ENCODE data around the gene TNNT2.

Gene TNNT2

DNA sequence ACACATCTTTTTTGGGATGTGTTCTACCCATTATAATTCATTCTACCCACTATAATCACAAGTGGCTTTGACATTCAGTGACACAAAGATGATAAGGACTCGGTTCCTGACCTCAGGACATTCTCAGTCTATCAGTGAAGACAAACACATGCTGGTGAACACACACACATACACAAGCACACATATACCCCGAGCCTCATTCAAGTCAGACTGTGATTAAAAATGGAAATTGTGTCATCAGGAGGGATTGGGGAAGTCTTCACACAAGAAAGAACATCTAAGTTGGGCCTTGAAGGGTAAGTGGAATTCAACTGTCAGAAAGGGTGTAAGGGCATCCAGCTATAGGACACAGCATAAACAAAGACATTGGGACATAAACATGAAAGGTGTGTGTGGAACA is 24.2 kb upstream of the TNNT2 start:
- no peak for DNase-seq

DNA sequence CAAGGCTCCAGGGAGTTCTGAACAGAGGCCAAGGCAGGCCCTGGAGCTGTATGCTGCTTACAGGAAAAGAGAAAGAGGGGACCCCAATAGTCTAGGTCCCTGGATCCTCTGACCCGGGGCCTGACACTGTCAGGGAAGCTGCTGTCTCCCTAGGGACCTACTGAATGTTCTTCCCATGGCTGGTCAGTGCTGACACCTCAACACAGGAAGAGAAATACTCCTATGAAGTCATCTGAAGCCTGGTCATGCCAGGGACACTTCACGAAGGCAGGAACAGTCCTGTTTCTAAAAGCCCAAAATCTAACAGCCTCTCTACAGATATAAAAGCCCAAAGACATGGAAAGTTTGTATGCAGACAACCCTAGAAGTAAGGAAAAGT is 23.4 kb upstream of the TNNT2 start:
- DNase-seq, result no peak

DNA sequence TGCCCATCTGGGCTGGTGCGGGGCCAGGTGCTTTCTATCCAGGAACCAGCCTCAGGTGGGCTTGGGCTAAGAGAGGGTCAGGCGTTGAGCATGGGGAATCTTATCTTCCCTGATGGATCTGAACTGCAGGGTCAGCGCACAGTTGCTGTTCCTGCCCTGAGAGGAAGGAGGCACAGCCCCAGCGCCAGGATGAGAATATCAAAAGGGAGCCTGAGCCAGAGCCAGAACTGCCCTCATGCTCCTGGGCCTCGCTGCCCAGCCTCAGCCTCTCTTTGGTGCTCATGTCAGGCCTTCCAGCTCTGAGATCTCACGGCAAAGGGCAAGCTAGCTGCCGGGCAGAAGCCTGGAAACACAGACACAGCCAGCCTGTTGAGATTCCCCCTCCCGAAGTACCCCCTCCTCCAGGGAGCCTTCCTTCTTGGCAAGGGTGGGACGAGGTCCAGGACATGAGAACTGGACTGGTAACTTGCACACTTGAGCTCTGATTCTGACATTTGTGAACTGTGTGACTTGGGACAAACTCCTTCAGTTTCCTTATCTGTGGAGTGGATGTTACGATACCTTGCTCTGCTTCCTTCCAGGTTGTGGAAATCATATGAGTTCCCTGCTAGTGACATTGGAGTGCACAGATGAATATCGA is 22.9 kb upstream of the TNNT2 start:
- no peak for DNase-seq

DNA sequence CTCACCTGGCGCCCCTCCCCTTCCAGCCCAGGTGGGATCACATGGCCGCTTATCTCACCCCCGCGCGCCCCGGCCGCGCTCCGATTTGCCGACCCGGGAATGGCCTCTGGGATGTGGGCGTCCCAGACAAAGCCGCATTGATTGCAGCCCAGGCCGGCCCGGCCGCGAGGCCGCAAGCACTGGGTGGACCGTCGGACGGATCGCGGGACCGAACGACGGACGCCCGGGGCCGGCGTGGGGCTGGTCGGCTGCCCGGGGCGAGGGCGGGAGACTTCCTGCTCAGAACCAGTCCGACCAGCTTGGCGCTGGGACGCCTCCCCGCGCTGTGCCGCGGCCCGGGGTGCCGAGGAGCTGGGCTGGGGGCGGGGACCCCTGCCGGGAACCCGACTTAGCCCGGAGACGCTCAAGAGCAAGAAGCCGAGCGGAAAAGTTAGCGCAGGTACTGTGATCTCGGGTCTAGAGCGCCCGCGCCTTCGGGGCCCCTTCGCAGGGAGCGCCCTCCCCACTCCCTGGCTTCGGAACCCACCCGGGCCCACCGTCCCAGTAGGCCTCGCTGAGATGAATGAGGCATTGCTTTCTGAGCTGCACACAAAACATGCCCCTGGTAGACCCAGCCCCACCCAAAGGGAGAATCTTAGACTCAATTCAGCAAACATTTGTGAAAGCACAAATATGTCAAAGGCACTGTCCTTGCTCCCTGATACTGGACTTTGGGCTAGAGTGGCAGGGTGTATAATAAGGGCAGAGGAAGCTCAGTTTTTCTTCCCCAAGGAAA is 22.1 kb upstream of the TNNT2 start:
- no peak for DNase-seq

DNA sequence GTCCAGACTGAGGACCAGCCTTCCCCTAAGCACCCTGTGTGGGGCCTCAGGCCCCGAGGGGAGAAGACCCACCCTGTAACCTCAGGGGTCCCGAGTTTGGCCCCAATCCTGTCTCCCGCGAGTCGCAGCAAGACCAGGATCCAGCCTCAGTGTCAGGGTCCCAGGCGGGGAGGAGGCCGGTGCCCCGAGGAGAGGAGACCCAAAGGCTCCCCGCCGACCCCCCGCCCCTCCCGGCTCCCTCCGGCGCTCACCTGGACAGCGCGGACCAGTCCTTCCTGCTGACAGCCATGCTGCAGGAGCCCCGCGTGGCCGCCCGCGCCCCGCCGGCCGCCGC is 21.5 kb upstream of the TNNT2 start, which contains the start of gene LAD1:
LAD1 (minus strand) TSS at position 307 of the 334 bp plus-strand sequence; CDS start at position 289, 18 bp downstream.
- DNase-seq, result no peak

DNA sequence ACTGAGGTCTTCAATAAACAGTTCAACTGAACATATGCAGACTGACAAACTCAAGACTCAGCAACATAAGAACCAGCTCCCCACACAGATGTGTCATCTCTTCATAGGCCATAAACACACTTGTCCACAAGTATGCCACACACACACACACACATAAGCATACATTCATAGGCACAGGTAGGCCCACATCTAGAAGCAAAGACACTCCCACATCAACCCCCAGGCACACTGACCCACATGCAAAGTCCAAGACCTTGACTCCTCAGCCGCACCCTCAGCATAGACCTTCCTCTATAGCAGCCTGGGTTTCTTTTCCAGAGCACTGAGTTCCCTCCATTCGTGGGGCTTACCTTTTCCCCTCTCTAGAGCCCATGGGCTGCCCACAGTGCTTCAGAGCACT is 20.2 kb upstream of the TNNT2 start:
- DNase-seq, result no peak

DNA sequence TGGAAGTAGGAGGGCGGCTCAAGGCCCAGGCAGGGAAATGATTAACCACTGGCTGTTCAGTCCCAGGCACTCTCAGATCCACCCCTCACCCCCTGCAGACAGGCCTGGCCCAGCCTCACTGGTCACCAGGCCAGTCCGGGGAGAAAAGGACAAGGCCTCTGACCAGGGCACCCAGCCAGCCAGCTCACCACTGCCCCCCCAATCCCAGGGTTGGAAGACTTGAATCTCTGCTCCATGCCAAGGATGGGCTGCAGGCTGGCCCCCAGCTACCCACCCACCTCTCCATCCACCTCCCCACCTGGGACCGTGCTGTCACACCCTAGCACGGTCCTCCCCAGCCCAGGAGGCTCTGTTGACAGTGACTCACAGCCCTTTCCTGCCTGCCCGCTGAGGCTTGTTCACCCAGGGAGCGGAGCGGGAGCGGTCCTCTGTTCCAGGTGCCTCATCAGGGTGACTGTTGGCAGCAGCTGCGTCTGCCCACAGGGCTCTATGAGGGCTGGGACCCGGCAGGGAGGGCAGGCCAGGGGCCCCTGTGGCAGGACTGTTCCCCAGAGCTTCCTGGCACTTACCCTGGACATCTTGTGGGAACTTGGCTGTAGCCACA is 19.5 kb upstream of the TNNT2 start:
- no peak for DNase-seq

DNA sequence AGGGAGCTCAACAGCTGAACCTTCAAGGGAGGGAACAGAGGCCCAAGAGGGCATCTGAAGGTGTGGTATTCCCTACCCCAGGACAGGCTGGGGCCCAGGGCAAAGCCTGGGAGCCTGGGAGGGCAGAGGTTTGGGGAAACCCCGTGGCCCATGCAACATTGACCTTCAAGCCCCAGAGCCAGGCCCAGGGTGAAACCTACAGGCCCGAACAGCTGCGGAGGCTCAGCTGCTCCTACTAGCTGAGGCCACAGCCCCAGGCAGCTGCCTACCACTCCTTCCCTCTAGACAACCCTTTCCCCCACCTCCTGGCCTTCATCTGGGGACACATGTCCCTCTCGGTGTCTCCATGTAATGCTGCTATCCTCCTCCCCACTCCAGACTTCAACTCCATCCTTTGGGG is 18.5 kb upstream of the TNNT2 start:
- no peak for DNase-seq

DNA sequence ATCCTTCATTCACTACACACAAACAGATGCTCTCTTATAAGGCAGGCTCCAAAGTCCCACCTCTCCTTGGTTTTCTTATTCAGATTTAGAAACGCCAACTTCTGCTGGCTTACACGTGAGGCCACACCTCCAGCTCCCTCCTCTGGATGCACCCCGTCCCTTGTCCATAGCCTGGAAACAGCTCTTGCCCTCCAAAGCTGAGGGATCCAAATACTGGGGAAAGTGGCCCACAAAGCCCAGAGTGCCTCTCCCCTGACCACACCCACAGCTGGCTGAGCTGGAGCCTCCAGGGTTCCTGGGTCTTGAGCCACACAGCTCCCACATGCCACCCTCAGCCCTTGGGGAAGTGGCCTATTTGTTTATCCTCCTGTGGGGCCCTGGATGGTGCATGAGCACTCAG is 17.1 kb upstream of the TNNT2 start:
- no peak for DNase-seq

DNA sequence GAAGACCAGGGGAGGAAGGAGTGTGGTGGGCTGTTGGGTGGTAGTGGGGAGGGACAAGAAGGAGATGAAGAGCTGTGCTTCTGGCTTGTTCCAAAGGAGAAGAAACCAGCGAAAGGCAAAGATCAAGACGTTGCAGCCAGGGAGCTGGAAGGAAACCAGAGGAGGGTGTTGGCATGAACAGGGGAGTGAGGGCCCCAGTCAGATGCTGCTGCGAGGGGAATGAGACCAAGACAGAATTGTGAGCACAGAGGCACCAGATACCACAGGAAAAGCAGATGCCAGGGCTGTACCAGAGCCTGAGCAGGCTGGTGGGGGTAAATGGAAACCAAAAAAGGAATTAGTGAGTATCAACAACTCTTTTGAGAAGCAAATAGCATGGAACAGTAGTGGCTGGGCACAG is 15.6 kb upstream of the TNNT2 start:
- no peak for DNase-seq

DNA sequence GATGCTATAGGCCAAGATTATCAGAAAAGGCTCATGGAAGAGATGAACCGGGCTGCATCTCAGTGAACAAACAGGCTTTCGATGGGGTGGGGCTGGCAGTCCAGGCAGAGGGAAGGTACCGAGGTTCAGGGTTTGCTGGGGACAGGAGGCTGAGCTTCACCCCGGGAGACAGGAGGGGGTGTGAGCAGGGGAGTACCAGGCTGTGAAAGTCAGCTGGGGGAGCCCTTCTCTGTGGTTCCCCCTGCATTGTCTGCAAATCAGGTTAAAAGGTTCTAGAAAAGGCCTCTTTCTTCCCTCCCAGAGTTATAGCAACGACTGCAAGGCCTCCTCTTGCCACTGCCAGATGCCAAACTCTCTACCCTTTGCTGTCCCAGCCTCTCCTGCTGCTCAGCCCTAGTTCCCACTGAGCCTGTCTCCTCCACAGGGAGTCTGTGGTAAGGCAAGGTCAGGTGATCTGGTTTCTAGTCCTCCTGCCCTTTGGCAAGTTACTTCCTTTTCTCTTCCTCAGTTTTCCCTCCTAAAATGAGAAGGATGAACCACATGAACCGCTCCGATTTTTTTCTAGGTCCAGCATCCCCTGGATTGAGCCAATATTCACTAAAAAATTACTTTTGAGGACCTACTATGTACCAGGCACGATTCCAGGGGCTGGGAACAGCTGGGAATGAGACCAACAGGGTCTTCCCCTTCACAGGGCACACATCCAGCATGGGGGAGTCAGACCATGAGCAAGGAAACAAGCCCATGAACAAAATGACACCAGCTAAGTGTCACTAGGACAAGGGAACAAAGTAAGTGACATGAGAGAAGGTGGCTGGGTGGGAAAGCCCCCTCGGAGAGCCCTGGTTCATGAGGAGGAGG is 14.4 kb upstream of the TNNT2 start:
- DNase-seq, result peak; percentile 12

DNA sequence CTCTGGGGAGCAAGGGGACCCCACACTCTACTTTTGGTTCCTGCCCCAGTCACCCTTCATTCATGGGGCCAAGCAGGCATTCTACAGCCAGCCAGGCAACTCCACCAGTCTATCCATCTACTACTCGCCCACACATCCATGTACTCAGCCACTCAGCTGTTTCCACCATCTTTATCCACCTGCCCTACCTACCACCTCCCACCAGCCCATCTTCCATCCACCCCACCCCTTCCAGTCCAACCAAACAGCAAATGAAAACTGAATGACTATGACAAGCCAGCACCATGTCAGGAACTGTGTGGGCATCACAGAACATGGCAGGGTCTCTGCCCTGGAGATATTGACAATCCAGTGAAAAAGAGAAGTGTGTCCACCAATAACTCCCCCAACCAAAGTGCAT is 13.7 kb upstream of the TNNT2 start:
- DNase-seq, result no peak

DNA sequence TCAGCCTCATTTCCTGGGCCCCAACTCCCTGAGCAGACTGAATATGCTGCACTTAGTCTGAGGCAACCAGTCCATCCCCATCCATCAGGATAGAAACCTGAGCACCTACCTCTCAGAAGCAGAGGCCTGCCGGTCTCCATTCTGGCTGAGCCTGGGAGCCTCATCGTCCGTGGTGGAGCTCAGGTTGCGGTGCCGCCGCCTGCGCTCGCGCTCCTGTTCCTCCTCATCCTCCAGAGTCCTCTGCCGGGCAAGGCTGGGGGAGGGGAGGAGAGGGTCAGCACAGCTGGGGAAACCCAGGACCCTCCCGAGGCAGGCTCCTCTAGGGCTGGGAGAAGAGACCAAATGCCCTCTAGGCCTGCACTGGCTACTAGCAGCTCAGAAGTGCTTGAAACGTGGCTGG is 11.6 kb upstream of the TNNT2 start:
- DNase-seq, result no peak

DNA sequence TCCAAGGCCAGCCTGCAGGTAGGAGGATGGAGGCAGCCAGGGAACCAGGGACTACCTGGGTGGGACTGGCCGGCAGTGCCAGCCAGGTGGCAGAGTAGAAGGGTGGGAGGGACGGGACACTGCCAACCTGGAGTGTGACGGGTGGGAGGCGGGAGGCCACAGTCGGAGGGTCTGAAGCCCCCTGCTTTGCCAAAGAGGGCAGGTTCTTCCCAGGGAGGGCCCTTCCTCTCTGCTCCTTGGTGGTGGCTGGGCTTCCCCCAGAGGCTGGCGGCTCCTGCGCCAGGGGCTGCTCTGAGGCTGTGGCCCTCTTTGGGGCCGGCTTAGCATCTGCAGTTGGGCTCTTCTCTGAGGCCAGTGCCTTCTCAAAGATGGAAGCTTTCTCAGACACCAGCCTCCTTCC is 8.7 kb upstream of the TNNT2 start:
- no peak for DNase-seq

DNA sequence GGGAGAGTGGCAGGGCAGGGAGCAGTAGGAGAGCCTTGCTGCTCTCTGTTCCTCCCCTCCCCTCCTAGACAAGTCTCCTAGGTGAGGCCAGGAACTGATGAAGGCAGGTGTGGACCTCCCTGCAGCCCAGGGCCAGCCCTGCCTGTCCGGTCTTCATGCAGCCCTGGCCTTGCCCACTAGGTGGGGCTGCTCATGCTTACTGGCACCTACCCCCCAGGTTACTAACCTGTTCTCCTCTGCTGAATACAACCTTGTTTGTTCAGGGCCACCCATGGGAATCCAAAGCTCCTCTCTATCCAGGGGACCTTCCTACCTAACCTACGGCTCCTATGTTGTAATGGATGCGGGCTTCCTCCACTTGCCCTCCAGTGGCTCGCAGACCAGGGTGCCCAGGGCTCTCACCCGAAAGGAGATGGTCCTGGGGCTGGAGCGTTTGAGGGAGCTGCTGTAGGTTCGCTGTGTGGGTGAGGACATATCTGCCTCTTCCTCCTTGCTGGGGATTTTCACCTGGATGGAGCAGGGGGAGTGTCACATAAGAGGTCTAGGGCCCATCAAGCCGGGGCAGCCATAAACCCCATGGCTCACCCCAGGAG is 7.9 kb upstream of the TNNT2 start:
- peak; percentile 33 for DNase-seq

DNA sequence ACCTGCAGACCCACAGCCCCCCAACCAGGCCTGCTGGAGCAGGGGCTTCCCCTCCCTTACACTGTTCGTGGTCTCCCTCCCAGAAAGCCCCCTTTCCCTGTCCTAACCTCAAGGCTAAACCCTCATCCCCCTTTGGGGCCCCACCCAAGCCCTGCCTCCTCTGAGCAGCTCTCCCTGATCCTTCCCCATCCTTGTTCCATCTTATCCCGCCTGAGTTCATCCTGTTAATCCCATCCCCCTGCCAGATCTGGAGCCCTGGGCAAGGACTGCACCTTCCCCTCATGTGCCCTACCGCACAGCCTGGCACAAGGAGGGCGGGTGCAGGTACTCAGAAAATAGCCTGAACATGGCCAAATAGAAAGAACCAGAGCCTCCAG is 6.9 kb upstream of the TNNT2 start:
- DNase-seq, result no peak

DNA sequence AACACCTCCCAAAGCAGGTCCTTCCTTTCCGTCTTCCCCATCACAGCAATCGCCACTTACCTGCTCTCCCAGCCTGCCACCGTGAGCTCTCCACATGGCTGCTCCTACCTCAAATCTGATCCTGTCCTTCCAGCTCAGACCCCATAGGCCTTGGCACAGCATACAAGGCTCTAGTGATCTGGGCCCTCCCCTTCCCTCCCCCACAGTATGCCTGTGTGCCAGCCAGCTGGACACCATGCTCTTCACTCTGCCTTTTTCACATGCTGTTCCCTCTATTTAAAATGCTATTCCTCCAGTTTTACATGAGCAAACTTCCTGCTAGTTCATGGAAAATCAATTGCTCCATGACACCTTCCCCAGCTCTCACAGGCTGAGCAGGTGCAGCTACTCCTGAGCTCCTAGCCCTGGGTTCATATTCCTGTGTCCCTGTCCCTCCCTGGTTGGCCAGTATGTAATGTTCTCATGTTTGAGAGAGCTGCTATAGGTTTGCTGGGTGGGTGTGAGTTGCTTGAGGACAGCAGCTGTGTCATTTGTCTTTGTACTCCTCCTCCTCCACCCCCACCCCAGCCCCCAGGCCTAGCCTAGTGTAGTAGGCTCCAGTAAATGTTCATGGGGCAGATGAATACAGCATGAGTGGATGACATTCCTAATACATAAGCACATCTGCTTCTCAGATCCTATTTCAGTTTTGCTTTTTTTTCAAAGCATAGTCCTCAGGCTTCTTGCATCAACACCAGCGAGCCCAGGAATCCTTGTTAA is 6.3 kb upstream of the TNNT2 start:
- peak; percentile 95 for DNase-seq

DNA sequence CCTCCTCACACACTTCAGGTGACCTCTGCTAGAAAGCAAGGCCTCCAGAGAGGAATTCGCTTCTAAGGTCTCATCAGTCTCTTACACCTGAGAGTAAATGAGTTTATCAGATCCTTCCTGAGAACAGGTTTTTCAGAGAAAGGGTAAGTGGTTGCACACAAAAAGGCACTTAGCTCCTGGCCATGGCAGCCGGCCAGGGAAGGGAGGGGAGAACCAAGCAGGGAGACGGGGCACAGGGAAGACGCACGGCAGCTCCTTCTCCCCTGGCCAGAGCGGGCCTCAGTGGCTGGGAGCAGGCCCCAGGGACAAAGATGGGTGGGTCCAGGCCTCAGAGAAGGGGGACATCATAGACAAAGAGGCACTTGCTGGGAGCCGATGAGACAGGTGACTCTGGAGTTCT is 3.6 kb upstream of the TNNT2 start:
- no peak for DNase-seq

DNA sequence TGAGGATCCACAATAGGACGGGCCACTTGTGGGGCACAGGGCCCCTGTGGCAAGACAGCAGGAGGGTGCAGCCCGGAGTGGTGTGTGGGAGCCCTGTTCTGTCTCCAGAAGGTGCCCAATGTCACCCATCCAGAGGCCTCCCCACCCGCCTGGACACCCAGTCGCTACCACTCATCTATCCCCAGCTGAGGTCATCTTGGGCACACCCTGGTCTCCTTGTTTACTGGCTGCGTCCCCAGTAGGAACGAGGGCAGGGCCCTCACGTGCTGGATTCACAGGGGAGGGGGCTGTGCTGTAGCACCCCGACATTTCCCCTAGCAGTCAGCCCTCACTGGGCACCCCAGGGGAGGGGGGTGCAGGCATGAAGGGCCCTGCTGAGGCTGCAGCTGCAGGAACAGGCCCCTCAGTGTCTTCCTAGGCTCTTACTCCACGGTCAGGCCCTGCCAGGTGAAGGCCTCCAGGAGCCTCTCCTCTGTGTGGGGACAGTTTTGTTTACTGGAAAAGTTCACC is 2.3 kb upstream of the TNNT2 start:
- no peak for DNase-seq

DNA sequence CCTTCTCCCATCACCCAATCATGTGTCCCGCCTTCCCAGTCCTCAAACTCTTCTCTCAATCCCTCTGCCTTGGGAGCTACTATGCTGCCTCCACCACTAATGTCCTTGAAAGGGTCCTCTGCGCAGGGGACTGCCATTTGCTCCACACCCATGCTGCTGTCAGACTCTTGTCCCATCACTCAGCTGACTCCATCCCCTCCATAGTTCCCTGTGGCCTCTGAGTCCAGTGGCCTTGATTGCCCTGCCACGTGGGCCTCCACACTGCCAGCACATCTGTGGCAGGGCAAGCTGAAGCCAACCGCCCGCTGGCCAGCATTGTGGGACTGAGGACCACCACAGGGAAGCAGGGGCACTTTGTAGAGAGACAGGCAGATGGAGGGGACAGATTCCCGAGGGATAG is 1.3 kb upstream of the TNNT2 start:
- DNase-seq, result no peak

DNA sequence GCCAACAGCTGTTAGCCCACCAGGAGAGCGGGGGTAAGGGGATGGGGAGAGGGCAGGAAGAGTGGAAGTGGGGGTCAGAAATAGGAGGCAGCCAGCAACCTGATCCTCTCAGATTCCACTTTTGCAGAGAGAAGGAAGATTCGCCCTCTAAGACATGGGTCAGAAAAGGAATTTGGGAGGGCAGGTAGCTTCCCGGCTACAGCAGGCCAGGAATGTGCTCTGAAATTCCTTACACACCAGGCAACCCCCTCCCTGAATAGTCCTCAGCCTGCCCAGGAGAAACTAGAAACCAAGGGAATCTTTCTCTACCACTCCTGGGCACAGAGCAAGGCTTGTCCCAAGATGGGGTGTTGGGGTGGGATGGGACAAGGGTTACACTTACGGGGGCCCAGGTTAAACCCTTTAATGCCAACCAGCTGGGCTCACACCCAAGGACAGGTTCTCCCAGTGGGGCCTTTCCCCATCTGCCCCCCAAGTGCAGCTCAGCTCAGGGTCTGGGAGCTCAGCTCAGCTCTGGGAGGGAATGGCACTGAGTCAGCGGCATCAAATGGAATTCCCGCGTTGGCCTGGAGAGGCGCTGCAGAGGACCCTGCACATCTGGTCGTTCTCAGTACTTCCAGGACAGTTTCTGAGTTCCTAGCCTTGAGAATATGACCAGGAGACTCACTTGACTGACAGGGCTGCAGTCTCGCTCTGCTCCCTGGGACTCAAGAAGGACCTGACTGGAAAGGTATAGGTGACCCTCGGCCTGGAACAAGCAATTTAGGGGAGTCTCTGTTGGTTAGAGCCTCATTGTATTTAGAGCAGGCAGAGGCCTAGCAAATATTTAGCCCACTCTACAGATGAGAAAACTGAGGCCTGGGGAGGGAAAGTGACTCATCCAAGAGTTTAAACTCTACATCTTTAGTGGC is 761 bp downstream of the TNNT2 start:
- DNase-seq, result peak; percentile 39

All from fibroblast of skin of scalp (primary cell).